ENCODE results near the gene LGALS3BP. TPM values are rescaled to one million over a fixed set of nuclear protein-coding genes. Genes with fewer than 3 reads are reported as not detected.

The LGALS3BP gene, protein sequence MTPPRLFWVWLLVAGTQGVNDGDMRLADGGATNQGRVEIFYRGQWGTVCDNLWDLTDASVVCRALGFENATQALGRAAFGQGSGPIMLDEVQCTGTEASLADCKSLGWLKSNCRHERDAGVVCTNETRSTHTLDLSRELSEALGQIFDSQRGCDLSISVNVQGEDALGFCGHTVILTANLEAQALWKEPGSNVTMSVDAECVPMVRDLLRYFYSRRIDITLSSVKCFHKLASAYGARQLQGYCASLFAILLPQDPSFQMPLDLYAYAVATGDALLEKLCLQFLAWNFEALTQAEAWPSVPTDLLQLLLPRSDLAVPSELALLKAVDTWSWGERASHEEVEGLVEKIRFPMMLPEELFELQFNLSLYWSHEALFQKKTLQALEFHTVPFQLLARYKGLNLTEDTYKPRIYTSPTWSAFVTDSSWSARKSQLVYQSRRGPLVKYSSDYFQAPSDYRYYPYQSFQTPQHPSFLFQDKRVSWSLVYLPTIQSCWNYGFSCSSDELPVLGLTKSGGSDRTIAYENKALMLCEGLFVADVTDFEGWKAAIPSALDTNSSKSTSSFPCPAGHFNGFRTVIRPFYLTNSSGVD
- total RNA-seq (1.8 and 4.2 TPM in 2 replicates), polyA plus RNA-seq (5.7 and 7.5 TPM in 2 replicates), polyA minus RNA-seq (3.3 and 12.8 TPM in 2 replicates)
- total RNA-seq (2013) = 3.6 TPM

GRCh38 chr17:78979780-78980623 is at the start of gene LGALS3BP:
Gene LGALS3BP (minus strand): TSS chr17:78979923. CDS start chr17:78977191, 2,732 bp downstream.
- H3K4me3 Mint-ChIP-seq = no peak within 1 kb of the TSS
- Histone ChIP-seq H2AFZ (ENCODE audit: insufficient read depth, low read depth, low read length, poor library complexity, severe bottlenecking) (peak within 1 kb of the TSS; percentile 52), H3K36me3 (replicated peaks in 1 of 2; ENCODE audit: control extremely low read depth in 1 of 2, control insufficient read depth in 1 of 2, extremely low read depth in 1 of 2, insufficient read depth in 2 of 2, low read length in 1 of 2) (no peaks in the 10 kb centered on the region), H3K27ac (ENCODE audit: low read length in 2 of 2) (no peak within 1 kb of the TSS), H3K9ac (ENCODE audit: low read length) (no peak within 1 kb of the TSS), H3K79me2 (ENCODE audit: control insufficient read depth, insufficient read depth, low read length) (no peaks in the 10 kb centered on the region), H4K20me1 (ENCODE audit: control insufficient read depth, insufficient read depth, low read length, poor library complexity, severe bottlenecking) (no peaks in the 10 kb centered on the region), H3K27me3 (replicated peaks in 1 of 4; ENCODE audit: control extremely low read depth in 1 of 4, control insufficient read depth in 3 of 4, insufficient read depth in 4 of 4, low read length in 3 of 4) (no peaks in the 10 kb centered on the region), H3K9me3 (ENCODE audit: control extremely low read depth in 1 of 3, control insufficient read depth in 2 of 3, insufficient read depth in 1 of 3, low read length in 2 of 3) (no peaks in the 10 kb centered on the region), H3K4me1 (ENCODE audit: control insufficient read depth in 2 of 2, insufficient read depth in 2 of 2, low read length in 2 of 2) (peaks cover 8 to 33% of the 10 kb centered on the region in 2 donors), H3K4me3 (ENCODE audit: control extremely low read depth in 1 of 5, extremely low read depth in 1 of 5, insufficient read depth in 1 of 5, low read depth in 2 of 5, low read length in 4 of 5) (no peak within 1 kb of the TSS), H3K4me2 (replicated peaks; ENCODE audit: low read depth, low read length, poor library complexity, severe bottlenecking) (peak within 1 kb of the TSS; percentile 42)
- intact Hi-C loops (cut with micrococcal nuclease) = no loop called here
- ChIA-PET CTCF (interaction anchor here (0.7 to 1.5 kb wide), 3 partner anchors 40 to 114 kb away, joined by 3 to 5 read pairs (median 3); no protein-coding TSS in a partner anchor), POLR2A (interaction anchor here (0.6 kb wide), 1 partner anchor 1188 kb away, joined by 3 read pairs; no protein-coding TSS in a partner anchor)
- H3K27me3 Mint-ChIP-seq = no peaks in the 10 kb centered on the region
- no peak within 1 kb of the TSS for H3K27ac Mint-ChIP-seq
- no peak for TF ChIP-seq EZH2 (IDR thresholded peaks at IDR 0.05; ENCODE audit: borderline replicate concordance, insufficient read depth, low read depth, low read length, poor library complexity, severe bottlenecking)
- TF ChIP-seq, protein P1, sequence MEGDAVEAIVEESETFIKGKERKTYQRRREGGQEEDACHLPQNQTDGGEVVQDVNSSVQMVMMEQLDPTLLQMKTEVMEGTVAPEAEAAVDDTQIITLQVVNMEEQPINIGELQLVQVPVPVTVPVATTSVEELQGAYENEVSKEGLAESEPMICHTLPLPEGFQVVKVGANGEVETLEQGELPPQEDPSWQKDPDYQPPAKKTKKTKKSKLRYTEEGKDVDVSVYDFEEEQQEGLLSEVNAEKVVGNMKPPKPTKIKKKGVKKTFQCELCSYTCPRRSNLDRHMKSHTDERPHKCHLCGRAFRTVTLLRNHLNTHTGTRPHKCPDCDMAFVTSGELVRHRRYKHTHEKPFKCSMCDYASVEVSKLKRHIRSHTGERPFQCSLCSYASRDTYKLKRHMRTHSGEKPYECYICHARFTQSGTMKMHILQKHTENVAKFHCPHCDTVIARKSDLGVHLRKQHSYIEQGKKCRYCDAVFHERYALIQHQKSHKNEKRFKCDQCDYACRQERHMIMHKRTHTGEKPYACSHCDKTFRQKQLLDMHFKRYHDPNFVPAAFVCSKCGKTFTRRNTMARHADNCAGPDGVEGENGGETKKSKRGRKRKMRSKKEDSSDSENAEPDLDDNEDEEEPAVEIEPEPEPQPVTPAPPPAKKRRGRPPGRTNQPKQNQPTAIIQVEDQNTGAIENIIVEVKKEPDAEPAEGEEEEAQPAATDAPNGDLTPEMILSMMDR (IDR thresholded peaks at IDR 0.05) = no peak
- WGBS (ENCODE audit: insufficient coverage) = 69% methylated on average over 16 of the region's 16 CpGs
- H3K4me1 Mint-ChIP-seq = peaks cover 9% of the 10 kb centered on the region
- H3K9me3 Mint-ChIP-seq (ENCODE audit: insufficient read depth) = no peaks in the 10 kb centered on the region
- ATAC-seq (ENCODE audit: low read depth) = no peak
- DNase-seq = no peak
